ENCODE results near the gene CNTLN. TPM values are rescaled to one million over a fixed set of nuclear protein-coding genes. Genes with fewer than 3 reads are reported as not detected.

CNTLN gene, protein sequence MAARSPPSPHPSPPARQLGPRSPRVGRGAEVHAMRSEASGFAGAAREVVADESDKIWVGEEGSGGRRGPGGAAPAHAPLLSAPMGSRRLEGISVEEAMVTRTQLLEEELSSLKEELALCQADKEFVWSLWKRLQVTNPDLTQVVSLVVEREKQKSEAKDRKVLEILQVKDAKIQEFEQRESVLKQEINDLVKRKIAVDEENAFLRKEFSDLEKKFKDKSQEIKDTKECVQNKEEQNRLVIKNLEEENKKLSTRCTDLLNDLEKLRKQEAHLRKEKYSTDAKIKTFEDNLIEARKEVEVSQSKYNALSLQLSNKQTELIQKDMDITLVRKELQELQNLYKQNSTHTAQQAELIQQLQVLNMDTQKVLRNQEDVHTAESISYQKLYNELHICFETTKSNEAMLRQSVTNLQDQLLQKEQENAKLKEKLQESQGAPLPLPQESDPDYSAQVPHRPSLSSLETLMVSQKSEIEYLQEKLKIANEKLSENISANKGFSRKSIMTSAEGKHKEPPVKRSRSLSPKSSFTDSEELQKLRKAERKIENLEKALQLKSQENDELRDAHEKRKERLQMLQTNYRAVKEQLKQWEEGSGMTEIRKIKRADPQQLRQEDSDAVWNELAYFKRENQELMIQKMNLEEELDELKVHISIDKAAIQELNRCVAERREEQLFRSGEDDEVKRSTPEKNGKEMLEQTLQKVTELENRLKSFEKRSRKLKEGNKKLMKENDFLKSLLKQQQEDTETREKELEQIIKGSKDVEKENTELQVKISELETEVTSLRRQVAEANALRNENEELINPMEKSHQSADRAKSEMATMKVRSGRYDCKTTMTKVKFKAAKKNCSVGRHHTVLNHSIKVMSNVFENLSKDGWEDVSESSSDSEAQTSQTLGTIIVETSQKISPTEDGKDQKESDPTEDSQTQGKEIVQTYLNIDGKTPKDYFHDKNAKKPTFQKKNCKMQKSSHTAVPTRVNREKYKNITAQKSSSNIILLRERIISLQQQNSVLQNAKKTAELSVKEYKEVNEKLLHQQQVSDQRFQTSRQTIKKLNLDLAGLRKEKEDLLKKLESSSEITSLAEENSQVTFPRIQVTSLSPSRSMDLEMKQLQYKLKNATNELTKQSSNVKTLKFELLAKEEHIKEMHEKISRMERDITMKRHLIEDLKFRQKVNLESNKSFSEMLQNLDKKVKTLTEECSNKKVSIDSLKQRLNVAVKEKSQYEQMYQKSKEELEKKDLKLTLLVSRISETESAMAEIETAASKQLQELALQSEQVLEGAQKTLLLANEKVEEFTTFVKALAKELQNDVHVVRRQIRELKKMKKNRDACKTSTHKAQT (N-terminal part only)
- 5.0 and 10.0 TPM in 2 replicates for total RNA-seq

DNA sequence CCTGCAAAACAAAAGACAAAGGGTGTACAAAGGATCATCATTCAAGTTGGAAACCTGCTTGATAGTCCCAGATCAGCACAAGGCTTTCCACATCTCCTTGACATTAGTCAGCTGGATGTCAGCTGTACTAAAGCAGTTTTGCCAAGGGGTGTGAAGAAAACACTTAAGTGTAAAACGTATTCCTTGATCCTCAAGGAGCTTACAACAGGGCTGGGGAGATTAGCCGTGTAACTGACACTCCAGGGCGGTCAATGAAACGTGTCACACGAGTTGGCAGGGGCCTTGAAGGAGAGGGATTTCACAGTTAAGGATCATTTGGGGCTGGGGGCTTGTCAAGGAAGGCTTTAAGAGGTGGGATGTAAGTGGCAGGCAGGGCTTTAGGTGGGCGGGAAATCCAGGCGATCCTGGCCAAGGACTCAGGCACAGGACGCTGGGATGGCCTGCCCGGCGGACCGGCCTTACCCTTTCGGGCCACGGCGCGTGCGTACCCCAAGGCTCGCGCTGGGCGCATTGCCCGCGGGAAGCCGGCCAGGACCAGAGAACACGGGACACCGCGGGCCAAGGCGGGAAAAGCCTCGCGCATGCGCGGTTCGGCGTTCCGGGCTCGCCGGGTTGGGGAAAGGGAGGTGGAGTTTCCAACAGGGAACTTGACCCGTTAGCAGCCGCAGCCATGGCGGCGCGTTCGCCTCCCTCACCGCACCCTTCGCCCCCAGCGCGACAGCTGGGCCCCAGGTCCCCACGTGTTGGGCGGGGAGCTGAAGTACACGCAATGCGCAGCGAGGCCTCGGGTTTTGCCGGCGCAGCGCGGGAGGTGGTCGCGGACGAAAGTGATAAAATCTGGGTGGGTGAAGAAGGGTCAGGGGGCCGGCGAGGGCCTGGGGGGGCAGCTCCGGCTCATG lies at the start of gene CNTLN:
TSS of gene CNTLN (plus strand) at position 645 of the 899 bp plus-strand sequence. CDS start at position 671, 26 bp downstream.

Measured in smooth muscle cell of the pulmonary artery (primary cell).